NB4 (cell line): Measurements from ENCODE around the gene PKD2.

ENCODE experiments used
- POLR2A ChIP-seq: IDR thresholded peaks from 2 replicates; pipeline ENCODE4 v1.6.1; 2011; ENCODE audit warnings: mild to moderate bottlenecking; ENCODE audit not compliant: insufficient read length; ENCODE audit errors: extremely low read depth
- TF ChIP-seq, protein P1 (sequence below): IDR thresholded peaks from one replicate; pipeline ENCODE4 v1.5.1; 2012; ENCODE audit warnings: low read depth, low read length
- TF ChIP-seq, protein P2 (sequence below): IDR thresholded peaks from 2 replicates; pipeline ENCODE4 v1.6.1; 2011; ENCODE audit warnings: low read depth, low read length

DNA sequence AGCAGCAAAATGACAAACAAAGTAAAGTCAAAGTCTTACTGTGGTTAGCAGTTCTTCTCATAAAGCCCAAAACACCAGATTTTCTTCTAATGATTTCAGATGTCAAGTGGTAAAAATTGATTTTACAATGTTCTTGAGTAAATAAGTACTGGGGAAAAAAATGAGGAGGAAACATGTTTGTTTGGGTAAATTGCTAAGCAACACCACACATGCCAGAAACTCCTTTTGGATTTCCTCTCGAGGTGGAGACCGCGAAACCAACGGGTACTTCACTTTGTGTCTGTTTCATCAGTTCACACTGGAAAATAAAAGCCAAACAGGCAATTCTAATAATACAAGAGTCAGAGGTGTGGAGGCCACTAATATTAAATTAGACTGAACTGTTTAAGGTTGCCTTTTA is 4.6 kb upstream of the PKD2 start:
- no peak for TF ChIP-seq POLR2A
- TF ChIP-seq, protein P1, sequence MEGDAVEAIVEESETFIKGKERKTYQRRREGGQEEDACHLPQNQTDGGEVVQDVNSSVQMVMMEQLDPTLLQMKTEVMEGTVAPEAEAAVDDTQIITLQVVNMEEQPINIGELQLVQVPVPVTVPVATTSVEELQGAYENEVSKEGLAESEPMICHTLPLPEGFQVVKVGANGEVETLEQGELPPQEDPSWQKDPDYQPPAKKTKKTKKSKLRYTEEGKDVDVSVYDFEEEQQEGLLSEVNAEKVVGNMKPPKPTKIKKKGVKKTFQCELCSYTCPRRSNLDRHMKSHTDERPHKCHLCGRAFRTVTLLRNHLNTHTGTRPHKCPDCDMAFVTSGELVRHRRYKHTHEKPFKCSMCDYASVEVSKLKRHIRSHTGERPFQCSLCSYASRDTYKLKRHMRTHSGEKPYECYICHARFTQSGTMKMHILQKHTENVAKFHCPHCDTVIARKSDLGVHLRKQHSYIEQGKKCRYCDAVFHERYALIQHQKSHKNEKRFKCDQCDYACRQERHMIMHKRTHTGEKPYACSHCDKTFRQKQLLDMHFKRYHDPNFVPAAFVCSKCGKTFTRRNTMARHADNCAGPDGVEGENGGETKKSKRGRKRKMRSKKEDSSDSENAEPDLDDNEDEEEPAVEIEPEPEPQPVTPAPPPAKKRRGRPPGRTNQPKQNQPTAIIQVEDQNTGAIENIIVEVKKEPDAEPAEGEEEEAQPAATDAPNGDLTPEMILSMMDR: no peak
- TF ChIP-seq, protein P2, sequence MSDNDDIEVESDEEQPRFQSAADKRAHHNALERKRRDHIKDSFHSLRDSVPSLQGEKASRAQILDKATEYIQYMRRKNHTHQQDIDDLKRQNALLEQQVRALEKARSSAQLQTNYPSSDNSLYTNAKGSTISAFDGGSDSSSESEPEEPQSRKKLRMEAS: no peak
